Activated CD4-positive, alpha-beta T cell treated with anti-CD3 and anti-CD28 coated beads, Interleukin-2, Interleukin-6, amounts not matched to agents 100 ng/mL and 50 ng/mL, durations not matched to agents 16 hours and 8 hours (primary cell): ENCODE results near the gene GCK.
"Not testable (repeated sequence)": the region's sequence is repeated elsewhere in the genome, so short reads cannot be mapped to it uniquely, and the experiment has no call there.

ENCODE experiments used
- DNase-seq: peaks from one replicate; pipeline ENCODE4 v3.0.0-alpha.2; 2020

GCK gene

DNA sequence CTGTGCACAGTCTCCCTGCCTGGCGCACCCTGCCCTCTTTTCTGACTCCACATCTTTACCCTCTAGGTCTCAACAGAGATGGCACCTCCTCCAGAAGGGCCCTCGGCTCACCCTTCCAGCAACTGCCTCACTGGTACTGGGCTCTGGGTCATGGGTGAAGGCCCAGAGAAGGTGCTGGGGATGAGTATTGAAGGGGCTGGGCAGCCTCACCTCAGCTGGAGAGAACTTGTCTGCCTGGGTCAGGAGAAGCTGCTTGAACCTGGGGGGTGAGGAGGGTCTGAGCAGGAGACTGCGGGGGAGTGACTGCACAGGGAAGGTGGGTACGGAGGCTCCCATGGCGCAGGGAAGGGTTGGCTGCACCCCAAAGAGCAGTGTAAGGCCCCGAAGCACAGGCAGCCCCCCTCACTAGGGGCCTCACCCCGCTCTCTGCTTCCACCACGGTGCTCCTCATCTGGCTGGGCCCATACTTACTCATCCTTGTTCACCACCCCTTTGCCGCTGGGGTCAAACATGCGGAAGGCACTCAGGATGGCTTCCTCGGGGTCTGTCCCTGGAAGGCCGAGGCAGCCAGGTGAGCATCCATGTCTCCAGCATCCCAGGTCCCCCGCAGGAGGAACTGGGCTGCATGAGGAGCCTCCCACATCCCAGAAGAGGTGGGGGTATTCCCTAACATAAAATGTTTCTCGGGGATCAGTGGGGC lies 49.8 kb downstream of the GCK start:
- no peak for DNase-seq

DNA sequence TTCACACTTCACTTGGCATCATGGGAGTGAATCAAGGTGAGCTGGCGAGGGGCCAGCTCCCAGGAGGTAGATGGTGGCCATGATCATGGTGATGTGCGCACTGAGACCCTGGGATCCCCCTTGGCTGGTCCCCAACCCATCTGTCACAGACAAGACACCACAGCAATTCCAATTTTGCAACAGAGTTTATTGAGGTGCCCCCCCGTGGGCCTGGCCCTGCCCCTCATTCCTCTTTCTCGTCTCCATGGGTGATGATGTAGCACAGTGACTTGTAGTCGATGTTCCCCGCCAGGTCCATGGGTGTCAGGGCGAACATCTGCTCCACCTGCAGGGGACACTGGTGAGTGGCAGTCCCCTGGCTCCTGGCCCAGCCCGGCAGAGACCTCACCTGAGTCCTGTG lies 50.5 kb downstream of the GCK start:
- DNase-seq: no peak

DNA sequence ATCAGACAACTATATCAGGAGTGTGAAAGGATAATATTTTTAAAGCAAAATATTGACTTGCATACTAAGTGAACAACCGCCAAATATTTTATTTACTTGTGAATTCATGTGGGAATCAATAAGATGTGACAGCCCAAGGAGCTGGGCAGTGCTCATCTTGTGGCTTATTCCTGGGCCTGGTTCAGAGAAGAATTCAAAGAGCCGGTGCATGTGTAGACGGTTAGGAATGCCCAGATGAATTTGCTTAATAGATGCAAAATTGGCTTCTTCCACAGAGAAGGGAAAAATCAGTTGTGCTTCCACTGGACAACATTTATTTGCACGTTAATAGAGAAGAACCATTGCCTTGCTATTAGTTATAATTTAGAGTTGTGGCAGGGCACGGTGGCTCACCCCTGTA lies 52.5 kb downstream of the GCK start:
- DNase-seq: no peak

DNA sequence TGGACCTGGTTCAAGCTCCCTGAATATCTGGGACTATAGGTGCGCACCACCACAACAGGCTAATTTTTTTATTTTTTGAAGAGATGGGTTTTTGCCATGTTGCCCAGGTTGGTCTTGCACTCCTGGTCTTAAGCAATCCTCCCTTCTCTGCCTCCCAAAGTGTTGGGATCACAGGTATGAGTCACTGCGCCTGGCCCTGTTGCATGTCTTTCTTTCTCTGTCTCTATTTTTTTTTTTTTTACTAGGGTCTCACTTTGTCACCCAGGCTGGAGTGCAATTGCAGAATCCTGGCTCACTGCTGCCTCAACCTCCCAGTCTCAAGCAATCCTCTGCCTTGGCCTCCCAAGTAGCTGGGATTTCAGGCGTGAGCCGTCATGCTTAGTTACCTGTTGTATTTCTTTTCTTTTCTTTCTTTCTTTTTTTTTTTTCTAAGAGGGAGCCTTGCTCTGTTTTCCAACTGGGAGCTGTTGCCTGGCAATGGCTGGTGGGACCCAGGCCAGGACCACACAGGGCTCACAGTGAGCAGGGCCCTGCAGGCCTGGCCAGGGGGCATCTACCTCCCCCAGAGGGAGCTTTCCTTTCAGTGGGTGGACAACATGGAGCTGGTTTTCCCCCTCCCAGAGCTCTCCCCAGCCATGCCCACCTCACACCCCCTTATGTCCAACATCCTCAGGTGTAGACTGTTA lies 54.2 kb downstream of the GCK start:
- no peak for DNase-seq

DNA sequence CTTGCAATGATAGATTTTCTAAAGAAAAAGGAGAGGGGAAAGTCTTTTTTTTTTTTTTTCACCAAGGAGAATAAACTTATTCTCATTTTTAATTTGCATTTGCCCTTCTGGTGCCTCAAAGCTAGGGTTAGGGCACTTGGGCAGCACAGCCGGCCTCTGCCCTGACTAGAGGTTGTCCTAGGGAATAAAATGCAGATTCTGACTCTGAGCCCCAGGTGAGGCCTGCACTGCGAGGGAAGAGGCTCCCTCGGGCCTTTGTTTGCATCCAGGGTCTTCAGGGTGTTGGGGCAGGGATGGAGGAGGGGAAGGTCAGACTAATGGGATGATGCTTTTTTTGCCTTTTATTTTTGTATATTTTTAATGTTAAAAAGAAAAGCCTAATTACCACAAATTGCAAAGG lies 55.9 kb downstream of the GCK start:
- DNase-seq: no peak

- no peak for DNase-seq
Observed at GRCh38 chr7:44132039-44132438, 57.2 kb downstream of the GCK start.

GRCh38 chr7:44131173-44132029 lies 57.8 kb downstream of the GCK start:
- DNase-seq: no peak

DNA sequence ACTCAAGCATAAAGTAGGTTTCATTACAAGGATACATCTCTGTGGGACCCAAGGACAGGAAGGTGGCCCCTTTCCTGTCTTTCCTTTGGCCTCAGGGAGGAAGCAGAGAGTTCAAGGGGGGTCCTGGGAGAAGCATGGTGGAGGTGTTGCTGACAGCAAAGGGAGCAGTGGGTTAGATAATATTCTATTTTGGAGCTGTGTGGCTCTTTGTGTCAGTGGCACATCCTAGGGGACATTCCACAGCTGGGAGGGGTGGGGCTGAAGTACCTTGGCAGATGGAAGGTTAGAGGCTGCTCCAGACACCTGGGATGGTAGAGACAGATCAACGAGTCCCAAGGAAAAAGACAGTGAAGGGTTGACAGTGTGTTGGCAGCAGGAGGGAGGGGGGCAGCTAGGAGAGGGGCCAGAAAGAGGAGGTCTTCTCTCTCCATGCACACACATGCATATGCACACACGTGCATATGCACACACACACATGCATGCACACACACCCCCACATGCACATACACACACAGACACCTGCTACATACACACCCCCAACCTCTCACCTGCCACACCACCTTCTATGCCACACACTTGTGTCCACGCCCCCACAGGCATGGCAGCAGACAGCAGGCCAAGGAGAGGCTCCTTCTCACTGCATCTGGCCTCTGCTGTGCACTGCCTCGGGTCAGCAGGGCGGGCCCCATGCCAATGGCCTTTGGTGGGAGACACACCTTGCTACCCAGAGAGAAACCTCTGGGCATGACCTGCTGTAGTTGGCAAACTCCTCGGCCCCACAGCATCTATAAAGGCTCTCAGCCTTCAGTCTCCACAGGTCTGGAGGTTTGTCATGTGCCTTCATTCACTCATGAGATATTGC lies 60.3 kb downstream of the GCK start:
- no peak for DNase-seq

- DNase-seq: no peak
Observed at GRCh38 chr7:44127161-44127560, 62.1 kb downstream of the GCK start.

DNA sequence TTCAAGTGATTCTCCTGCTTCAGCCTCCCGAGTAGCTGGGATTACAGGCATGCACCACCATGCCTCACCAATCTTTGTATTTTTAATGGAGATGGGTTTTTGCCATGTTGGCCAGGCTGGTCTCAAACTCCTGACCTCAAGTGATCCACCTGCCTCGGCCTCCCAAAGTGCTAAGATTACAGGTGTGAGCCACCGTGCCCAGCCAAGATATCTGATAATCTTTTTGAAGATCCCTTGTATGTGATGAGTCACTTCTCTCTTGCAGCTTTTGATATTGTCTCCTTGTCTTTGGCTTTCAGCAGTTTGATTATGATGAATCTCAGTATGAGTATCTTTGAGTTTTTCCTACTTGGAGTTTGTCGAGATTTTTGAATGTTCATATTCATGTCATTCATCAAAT lies 62.7 kb downstream of the GCK start:
- DNase-seq: not testable (repeated sequence)

- DNase-seq: no peak
Observed at GRCh38 chr7:44124822-44125202, 64.4 kb downstream of the GCK start.

- peak; percentile 99 for DNase-seq
Observed at GRCh38 chr7:44123190-44124003, 65.8 kb downstream of the GCK start, which contains the start of gene POLD2. POLD2 (minus strand) TSS chr7:44123548; CDS start chr7:44122053, 1,495 bp downstream.

GRCh38 chr7:44122529-44122928 lies 66.7 kb downstream of the GCK start:
- DNase-seq: no peak

GRCh38 chr7:44121761-44122420 lies 67.3 kb downstream of the GCK start:
- DNase-seq: no peak

DNA sequence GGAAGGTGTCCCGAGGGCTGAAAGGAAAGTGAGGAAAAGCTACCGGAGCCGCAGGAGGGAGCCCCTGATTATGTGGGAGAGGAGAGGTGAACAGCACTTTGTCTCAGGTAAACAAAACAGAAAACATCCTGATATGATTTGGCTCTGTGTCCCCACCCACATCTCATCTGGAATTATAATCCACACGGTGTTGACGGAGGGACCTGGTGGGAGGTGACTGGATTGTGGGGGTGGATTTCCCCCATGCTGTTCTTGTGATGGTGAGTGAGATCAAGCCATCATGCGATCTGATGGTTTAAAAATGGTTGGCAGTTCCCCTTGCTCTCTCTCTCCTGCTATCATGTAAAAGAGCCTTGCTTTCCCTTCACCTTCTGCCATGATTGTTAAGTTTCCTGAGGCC lies 68.8 kb downstream of the GCK start:
- no peak for DNase-seq

DNA sequence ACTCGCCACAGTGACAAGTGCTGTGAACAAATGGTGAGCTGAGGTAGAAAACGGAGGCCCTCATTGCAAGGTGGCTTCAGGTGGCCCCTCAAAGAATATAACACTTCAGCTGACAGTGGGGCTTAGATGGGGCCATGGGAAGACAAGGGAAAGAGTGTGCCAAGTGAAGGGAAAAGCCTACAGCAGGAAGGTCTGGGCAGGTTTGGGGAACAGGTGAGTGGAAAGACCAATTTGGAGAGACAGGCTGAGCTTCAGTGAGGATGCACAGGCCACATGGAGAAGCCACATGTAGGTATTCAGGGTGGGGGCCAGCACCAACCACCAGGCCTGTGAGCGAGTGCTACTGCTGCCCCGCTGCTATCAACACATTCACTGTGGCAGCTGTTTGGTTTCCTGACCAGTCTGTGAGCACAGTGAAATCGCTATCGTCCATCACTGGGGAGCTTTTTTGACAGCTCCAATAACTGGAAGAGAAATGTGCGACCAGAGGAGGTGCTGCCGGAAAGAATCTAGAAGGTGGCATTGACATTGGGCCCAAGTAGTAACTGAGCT lies 69.3 kb downstream of the GCK start:
- DNase-seq: no peak

DNA sequence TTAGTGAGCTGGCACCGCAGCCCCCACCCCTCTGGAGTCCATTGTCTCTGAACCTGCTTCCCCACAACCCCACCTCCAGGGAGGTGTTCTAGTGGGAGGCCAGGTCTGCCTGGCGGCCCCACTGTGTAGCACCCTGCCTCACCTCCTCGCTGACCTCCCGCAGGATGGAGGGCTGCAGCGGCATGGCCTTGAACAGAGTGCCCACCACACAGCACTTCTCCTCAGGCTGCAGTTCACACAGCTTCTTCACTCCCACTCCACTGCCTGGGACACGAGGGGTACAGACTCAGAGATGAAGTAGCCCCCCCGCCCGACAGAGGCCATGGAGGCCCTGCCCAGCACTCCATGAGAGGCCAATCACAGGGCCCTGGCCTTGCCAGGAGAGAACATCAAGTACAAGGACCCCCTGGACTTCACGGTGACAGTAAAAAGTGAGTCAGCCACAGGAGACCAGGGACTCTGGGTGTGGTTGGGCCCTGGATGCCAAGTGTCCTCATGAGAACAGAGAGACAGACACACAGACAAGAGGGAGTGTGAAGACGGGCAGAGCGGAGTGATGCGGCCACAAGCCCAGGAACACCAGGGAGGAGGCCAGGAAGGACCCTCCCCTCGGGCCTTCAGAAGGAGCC lies 71.3 kb downstream of the GCK start:
- no peak for DNase-seq

- no peak for DNase-seq
Observed at GRCh38 chr7:44116789-44117666, 72.2 kb downstream of the GCK start.

DNA sequence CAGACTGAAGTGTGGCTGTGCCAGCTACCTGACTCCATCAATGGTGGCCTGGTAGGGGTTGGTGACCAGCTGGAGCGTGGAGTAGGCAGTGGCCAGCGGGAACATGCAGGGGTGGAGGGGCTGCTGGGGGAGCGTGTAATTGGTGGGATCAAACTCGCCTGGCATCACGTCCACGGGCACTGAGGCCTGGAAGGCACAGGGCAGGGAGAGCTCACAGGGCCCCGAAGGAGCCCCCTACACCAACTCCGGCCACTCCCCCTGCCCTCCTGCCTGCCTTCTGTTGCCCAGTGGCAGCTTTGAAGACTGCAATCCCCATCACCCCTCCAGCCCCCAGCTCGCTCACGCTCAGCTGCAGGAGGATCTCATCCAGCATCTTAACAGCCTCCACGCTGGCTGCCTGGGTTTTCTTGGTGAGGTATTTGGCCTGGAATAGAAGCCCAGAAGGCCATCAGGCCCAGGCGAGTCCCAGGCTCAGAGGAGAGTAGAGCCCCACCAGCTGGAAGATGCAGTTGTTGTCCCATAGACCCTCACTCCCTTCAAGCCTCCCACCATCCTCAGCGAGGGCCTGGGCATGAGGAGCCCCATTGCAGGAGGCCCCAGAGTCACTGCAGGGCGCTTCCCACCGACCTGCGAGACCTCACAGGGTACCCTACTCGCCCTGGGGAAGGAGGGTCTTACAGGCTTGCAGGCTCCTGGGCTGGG lies 73.0 kb downstream of the GCK start:
- DNase-seq: no peak
